ENCODE results near the gene SUCLG2.

DNA sequence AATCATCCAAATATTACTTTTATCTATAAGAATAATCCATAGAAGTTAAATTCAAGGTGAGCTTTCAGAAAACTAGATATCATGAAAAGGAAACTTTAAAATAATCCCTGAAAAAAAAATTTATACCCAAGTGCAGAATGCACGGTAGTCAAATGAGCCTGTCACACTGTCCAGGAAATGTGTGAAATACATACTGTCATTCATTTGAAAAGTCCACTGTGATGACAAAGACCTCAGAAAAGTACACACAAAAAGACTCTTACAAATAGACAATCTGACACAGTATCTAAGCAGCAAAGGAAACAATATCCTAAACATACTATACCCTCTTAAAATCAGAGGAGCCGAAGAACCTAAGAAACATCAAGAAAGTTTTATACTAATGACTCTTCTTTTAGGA is 29.7 kb downstream of the SUCLG2 start:
- TF ChIP-seq, protein P1, sequence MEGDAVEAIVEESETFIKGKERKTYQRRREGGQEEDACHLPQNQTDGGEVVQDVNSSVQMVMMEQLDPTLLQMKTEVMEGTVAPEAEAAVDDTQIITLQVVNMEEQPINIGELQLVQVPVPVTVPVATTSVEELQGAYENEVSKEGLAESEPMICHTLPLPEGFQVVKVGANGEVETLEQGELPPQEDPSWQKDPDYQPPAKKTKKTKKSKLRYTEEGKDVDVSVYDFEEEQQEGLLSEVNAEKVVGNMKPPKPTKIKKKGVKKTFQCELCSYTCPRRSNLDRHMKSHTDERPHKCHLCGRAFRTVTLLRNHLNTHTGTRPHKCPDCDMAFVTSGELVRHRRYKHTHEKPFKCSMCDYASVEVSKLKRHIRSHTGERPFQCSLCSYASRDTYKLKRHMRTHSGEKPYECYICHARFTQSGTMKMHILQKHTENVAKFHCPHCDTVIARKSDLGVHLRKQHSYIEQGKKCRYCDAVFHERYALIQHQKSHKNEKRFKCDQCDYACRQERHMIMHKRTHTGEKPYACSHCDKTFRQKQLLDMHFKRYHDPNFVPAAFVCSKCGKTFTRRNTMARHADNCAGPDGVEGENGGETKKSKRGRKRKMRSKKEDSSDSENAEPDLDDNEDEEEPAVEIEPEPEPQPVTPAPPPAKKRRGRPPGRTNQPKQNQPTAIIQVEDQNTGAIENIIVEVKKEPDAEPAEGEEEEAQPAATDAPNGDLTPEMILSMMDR (IDR thresholded peaks at IDR 0.05 in 2 of 3, conservative IDR thresholded peaks at IDR 0.05 in 1 of 3; ENCODE audit: insufficient read depth in 2 of 3, low read depth in 1 of 3, low read length in 3 of 3), result no peak
- TF ChIP-seq SIX5 (IDR thresholded peaks at IDR 0.05; ENCODE audit: borderline replicate concordance in 1 of 2, insufficient read depth in 1 of 2, low read depth in 1 of 2, low read length in 2 of 2), result no peak

All from K562 (cell line).